Glomerular visceral epithelial cell (primary cell): ENCODE data around the gene DTNA.
A peak's percentile ranks its signal among the peaks of the same experiment; 100 is the strongest.

Experiments
- DNase-seq: peaks from one replicate; pipeline ENCODE4 v3.0.0-alpha.2; 2016; ENCODE audit errors: extremely low spot score

The DTNA gene

GRCh38 chr18:34771958-34772357, 61.9 kb downstream of the DTNA start:
- DNase-seq = no peak

- DNase-seq = peak; percentile 8
Measured at GRCh38 chr18:34772887-34773286, 62.8 kb downstream of the DTNA start.

- DNase-seq = no peak
Measured at GRCh38 chr18:34773378-34773777, 63.3 kb downstream of the DTNA start.

- DNase-seq = peak; percentile 89
Measured at GRCh38 chr18:34773961-34774766, 64.1 kb downstream of the DTNA start.

- DNase-seq = no peak
Measured at GRCh38 chr18:34775461-34775860, 65.4 kb downstream of the DTNA start.

- no peak for DNase-seq
Measured at GRCh38 chr18:34779112-34779511, 69.0 kb downstream of the DTNA start.

GRCh38 chr18:34780856-34781255, 70.8 kb downstream of the DTNA start:
- DNase-seq = no peak

GRCh38 chr18:34783501-34783900, 73.4 kb downstream of the DTNA start:
- no peak for DNase-seq

GRCh38 chr18:34786162-34786741, 76.2 kb downstream of the DTNA start:
- no peak for DNase-seq

- peak; percentile 68 for DNase-seq
Measured at GRCh38 chr18:34787931-34788532, 77.9 kb downstream of the DTNA start.

- DNase-seq = no peak
Measured at GRCh38 chr18:34789768-34790344, 79.8 kb downstream of the DTNA start.

- peak; percentile 33 for DNase-seq
Measured at GRCh38 chr18:34794348-34794747, 84.2 kb downstream of the DTNA start.

GRCh38 chr18:34795070-34795732, 85.1 kb downstream of the DTNA start:
- no peak for DNase-seq

GRCh38 chr18:34796035-34796657, 86.0 kb downstream of the DTNA start:
- DNase-seq = no peak

GRCh38 chr18:34799291-34799690, 89.2 kb downstream of the DTNA start:
- DNase-seq = no peak

GRCh38 chr18:34800381-34800780, 90.3 kb downstream of the DTNA start:
- no peak for DNase-seq

GRCh38 chr18:34801774-34802173, 91.7 kb downstream of the DTNA start:
- DNase-seq = peak; percentile 47

- no peak for DNase-seq
Measured at GRCh38 chr18:34802959-34803358, 92.9 kb downstream of the DTNA start.

- DNase-seq = no peak
Measured at GRCh38 chr18:34803877-34804400, 93.8 kb downstream of the DTNA start.

- DNase-seq = no peak
Measured at GRCh38 chr18:34805103-34805877, 95.2 kb downstream of the DTNA start.
